GM12872 (cell line): ENCODE measurements around the gene MAPK10.

Experiments
- TF ChIP-seq, protein P1 (sequence below): IDR thresholded peaks from 3 replicates; pipeline ENCODE4 v1.5.1; 2011; ENCODE audit warnings: low read depth, mild to moderate bottlenecking, low read length, moderate library complexity; ENCODE audit not compliant: insufficient read depth

The MAPK10 gene

DNA sequence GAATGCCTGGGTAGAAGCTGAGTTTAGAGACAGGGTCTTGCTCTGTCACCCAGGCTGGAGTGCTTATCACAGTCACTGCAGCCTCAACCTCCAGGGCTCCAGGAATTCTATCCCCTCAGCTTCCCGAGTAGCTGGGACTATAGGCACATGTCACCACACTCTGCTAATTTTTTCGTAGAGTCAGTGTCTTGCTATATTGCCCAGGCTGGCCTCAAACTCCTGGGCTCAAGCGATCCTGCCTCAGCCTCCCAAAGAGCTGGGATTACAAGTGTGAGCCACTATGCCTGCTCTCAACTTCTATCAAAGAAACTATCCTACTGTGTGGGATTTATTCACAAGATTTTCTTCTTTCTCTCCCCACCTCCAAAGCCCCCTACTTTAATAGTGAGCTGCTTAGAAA lies 15.7 kb downstream of the MAPK10 start:
- TF ChIP-seq, protein P1, sequence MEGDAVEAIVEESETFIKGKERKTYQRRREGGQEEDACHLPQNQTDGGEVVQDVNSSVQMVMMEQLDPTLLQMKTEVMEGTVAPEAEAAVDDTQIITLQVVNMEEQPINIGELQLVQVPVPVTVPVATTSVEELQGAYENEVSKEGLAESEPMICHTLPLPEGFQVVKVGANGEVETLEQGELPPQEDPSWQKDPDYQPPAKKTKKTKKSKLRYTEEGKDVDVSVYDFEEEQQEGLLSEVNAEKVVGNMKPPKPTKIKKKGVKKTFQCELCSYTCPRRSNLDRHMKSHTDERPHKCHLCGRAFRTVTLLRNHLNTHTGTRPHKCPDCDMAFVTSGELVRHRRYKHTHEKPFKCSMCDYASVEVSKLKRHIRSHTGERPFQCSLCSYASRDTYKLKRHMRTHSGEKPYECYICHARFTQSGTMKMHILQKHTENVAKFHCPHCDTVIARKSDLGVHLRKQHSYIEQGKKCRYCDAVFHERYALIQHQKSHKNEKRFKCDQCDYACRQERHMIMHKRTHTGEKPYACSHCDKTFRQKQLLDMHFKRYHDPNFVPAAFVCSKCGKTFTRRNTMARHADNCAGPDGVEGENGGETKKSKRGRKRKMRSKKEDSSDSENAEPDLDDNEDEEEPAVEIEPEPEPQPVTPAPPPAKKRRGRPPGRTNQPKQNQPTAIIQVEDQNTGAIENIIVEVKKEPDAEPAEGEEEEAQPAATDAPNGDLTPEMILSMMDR: no peak

DNA sequence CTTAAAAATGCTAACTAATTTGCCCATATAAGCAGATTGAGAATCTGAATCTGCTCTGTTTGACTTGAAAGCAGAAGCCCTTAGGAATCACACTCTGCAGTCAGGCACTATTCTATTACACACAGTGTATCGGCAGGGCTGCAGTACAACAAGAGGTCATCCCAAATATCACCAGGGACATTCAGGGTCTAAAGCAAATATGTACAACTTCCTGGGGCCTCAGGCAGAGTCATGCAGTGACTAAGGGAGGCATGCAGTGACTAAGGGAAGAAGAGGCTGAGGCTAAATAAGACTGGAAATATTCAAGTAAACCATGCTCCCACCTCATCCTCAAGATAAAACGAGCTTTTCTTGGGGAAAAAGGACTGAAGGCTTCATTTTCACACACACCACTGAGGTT lies 20.9 kb downstream of the MAPK10 start:
- TF ChIP-seq, protein P1: no peak

DNA sequence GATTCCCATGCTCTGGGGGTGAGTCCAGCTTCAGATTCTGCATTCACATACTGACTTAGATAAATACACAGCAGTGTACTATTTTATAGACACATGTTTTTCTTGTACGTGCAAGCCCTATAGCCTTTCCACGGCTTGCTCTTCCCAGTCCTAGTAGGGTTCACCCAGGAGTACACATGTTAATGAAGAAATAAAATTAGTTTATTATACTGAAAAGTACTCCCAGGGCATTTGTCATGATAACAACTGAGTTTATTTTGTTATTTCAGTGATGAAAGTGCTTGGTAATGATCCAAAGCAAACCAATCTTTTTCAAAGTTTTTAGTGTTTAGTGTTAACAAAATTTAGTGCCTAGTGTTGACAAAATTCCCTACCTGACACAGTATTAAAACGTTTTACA lies 21.3 kb downstream of the MAPK10 start:
- TF ChIP-seq, protein P1: no peak

DNA sequence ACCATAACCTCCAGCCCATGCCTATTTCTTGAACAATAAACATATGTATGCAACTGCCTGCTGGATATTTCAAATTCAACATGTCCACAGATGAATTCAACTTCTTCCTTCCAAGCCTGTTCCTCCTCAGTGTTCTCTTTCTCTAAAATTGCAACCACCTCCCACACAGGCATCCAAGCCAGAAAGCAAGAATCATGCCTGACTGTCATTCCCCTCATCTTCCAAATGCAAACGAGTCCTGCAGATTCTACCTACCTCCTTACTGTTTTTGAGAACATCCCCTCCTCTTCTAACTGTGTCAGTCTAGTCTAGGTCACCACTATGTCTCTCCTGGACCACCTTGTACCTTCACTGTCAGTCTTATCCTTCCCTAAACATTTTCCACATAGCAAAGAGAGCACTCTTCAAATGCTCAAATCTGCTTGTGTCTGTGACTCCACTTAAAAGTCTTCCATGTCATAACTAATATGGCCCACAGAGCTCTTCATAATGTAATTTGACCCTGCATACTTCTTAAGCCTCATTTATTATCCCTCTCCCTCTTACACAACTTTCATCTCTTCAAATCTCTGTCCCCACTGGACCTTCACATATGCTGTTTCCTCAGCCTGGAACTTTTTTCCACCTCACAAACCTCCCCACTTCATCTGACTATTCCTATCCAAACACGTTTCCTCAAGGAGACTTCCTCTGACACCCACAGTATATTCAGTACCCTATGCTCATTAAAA lies 25.7 kb downstream of the MAPK10 start:
- TF ChIP-seq, protein P1: no peak

DNA sequence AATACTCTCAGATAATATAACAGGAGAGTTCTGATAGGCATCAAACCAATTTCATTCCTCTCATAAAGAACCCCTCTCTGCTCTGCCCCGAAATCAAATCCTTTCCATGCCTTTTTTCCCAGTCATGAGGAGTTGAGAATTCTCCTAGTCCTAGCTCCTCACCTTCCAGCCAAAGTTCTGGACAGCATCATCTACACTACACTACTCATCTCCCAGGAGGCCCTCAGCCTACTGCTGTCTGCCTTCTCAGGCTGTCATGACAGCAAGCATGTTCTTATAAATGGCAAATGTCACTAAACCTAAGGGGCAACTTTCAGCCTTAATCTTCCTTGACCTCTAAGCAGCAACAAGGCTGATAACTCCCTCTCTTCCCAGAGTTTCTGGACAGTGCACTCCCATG lies 26.6 kb downstream of the MAPK10 start:
- TF ChIP-seq, protein P1: no peak

DNA sequence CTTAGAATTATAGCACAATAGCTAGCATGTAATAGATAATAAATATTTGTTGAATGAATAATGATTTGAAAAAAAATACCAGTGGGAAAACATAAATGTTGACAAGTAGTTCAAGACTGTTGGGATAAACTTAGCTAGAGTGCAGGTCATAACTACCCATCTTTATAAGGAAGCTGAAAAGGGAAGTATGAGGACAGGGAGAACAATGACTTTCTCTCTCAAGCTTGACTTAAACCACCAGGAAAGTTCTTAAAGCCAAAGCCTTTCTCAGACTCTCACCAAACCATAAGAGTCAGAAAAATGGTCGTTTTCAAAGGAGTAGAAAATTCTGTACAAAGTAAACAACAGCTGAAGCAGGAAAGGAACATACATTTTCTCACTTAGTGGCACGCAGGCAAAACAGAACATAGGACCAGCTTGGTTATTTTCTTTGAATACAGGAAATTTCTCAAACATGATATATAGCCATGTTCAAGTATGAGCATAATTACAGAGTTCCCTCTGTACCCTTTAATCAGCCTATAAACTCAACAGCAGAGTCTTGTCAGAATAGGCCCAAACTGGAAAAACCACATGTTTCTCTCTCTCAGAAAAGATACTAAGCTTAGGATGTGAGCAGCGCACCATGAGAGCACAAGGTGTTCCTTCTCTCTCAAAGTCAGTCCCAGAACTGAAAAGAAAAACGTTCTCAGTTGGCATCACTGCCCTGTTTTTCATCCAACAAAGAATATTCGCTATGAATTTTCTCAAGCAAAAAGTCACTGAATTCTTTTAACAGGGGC lies 28.7 kb downstream of the MAPK10 start:
- TF ChIP-seq, protein P1: no peak

DNA sequence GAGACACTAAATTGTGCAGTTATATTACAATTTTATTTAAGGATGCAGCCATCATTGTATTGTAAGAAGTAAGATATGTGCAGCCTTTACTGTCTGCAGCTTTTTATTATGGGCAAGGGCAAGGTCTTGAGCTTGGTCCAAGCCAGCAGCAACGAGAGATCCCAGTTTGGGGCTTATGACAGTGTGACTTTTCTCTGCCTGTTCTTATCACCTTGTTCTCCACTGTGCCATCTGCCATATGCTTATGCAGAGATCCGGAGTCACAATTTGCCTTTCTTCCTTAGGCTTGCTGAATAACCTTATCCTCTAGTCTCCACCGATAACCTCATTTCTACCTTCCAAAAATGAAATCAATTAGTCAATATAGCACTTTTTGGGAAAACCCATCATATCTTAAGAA lies 30.4 kb downstream of the MAPK10 start:
- TF ChIP-seq, protein P1: no peak
